GM19438 (cell line): Measurements from ENCODE around the gene ABHD16B.
"Not testable (repeated sequence)": the region's sequence is repeated elsewhere in the genome, so short reads cannot be mapped to it uniquely, and the experiment has no call there.

ENCODE experiments used
- ATAC-seq: cut with Tn5 transposase; IDR thresholded peaks from one replicate; pipeline ENCODE4 v1.9.1; 2021; ENCODE audit warnings: low read depth; ENCODE audit not compliant: unreplicated experiment

The ABHD16B gene

GRCh38 chr20:63854069-63854765 lies 7.1 kb upstream of the ABHD16B start:
- no peak for ATAC-seq

- ATAC-seq, result no peak
Measured at GRCh38 chr20:63854766-63855362, 6.4 kb upstream of the ABHD16B start.

- no peak for ATAC-seq
Measured at GRCh38 chr20:63855363-63856097, 5.8 kb upstream of the ABHD16B start.

- ATAC-seq, result no peak
Measured at GRCh38 chr20:63856098-63856511, 5.2 kb upstream of the ABHD16B start.

GRCh38 chr20:63857764-63858392 lies 3.4 kb upstream of the ABHD16B start:
- no peak for ATAC-seq

GRCh38 chr20:63858393-63859165 lies 2.7 kb upstream of the ABHD16B start:
- no peak for ATAC-seq

GRCh38 chr20:63859166-63859699 lies 2.1 kb upstream of the ABHD16B start:
- no peak for ATAC-seq

GRCh38 chr20:63860325-63861051 lies 810 bp upstream of the ABHD16B start:
- no peak for ATAC-seq

GRCh38 chr20:63861981-63862901 lies 943 bp downstream of the ABHD16B start:
- ATAC-seq, result no peak

- no peak for ATAC-seq
Measured at GRCh38 chr20:63863021-63863797, 1.9 kb downstream of the ABHD16B start.

- peak; percentile 54 for ATAC-seq
Measured at GRCh38 chr20:63863798-63864544, 2.7 kb downstream of the ABHD16B start.

- no peak for ATAC-seq
Measured at GRCh38 chr20:63864545-63864977, 3.3 kb downstream of the ABHD16B start.

- ATAC-seq, result peak; percentile 66
Measured at GRCh38 chr20:63864978-63865640, 3.8 kb downstream of the ABHD16B start, which contains the start of gene TPD52L2. Gene TPD52L2 (plus strand): TSS chr20:63865270. CDS start chr20:63865366, 96 bp downstream.

- ATAC-seq, result not testable (repeated sequence)
Measured at GRCh38 chr20:63867042-63867441, 5.7 kb downstream of the ABHD16B start.

- ATAC-seq, result no peak
Measured at GRCh38 chr20:63868264-63868663, 7.0 kb downstream of the ABHD16B start.

- no peak for ATAC-seq
Measured at GRCh38 chr20:63873477-63873971, 12.2 kb downstream of the ABHD16B start.
